Stimulated activated naive B cell treated with anti-CD40 and anti-IgM and Interleukin-4, amounts not matched to agents 10 μg/mL and 1 μg/mL and 100 μg/mL, for 72 hours (primary cell): ENCODE results near the gene DVL2.

ENCODE experiments used
- ATAC-seq, 2 donors: fragments of 150-1000 bp; cut with Tn5 transposase; replicated peaks; 2 replicates each; pipeline ENCODE4 v1.10.0; 2021; ENCODE audit warnings: moderate library complexity in 1 of 2
- DNase-seq: peaks from one replicate; pipeline ENCODE4 v3.0.0; 2021
- H3K27ac Mint-ChIP-seq: one replicate; pipeline ENCODE4 v1.8.0; 2022; ENCODE audit warnings: mild to moderate bottlenecking, mixed read lengths
- H3K27me3 Mint-ChIP-seq, 2 donors: one replicate each; pipeline ENCODE4 v1.8.0; 2022; ENCODE audit warnings: mixed read lengths in 2 of 2
- H3K36me3 Mint-ChIP-seq, 2 donors: one replicate each; pipeline ENCODE4 v1.8.0; 2022; ENCODE audit warnings: mixed read lengths in 2 of 2, mild to moderate bottlenecking in 1 of 2
- H3K4me1 Mint-ChIP-seq, 2 donors: one replicate each; pipeline ENCODE4 v1.8.0; 2022; ENCODE audit warnings: mixed read lengths in 2 of 2, mild to moderate bottlenecking in 1 of 2
- H3K4me3 Mint-ChIP-seq, 2 donors: one replicate each; pipeline ENCODE4 v1.8.0; 2022; ENCODE audit warnings: mild to moderate bottlenecking in 2 of 2, mixed read lengths in 2 of 2, moderate library complexity in 1 of 2
- H3K9me3 Mint-ChIP-seq, 2 donors: one replicate each; pipeline ENCODE4 v1.8.0; 2022; ENCODE audit warnings: mixed read lengths in 2 of 2, mild to moderate bottlenecking in 1 of 2

The DVL2 gene

GRCh38 chr17:7214300-7215135 is 19.8 kb downstream of the DVL2 start:
- H3K9me3 Mint-ChIP-seq = no peaks in the 10 kb centered on the region
- H3K36me3 Mint-ChIP-seq = no peaks in the 10 kb centered on the region
- peak overlapping the region; percentile 97 for H3K27ac Mint-ChIP-seq
- peaks cover 0 to 24% of the 10 kb centered on the region in 2 donors for H3K27me3 Mint-ChIP-seq
- peaks cover 49 to 58% of the 10 kb centered on the region in 2 donors for H3K4me1 Mint-ChIP-seq
- peak overlapping the region; percentile 86 to 97 for H3K4me3 Mint-ChIP-seq
- ATAC-seq (peak; percentile 77 to 87), DNase-seq (peak; percentile 99)

- no peak for DNase-seq
- Mint-ChIP-seq H3K36me3 (no peaks in the 10 kb centered on the region), H3K4me1 (peaks cover 45 to 51% of the 10 kb centered on the region in 2 donors), H3K9me3 (no peaks in the 10 kb centered on the region), H3K27me3 (peaks cover 0 to 24% of the 10 kb centered on the region in 2 donors), H3K4me3 (peak overlapping the region; percentile 86 to 97), H3K27ac (peak overlapping the region; percentile 97)
- peak; percentile 8 to 12 for ATAC-seq
Measured at GRCh38 chr17:7213895-7214299, 20.4 kb downstream of the DVL2 start.

DNA sequence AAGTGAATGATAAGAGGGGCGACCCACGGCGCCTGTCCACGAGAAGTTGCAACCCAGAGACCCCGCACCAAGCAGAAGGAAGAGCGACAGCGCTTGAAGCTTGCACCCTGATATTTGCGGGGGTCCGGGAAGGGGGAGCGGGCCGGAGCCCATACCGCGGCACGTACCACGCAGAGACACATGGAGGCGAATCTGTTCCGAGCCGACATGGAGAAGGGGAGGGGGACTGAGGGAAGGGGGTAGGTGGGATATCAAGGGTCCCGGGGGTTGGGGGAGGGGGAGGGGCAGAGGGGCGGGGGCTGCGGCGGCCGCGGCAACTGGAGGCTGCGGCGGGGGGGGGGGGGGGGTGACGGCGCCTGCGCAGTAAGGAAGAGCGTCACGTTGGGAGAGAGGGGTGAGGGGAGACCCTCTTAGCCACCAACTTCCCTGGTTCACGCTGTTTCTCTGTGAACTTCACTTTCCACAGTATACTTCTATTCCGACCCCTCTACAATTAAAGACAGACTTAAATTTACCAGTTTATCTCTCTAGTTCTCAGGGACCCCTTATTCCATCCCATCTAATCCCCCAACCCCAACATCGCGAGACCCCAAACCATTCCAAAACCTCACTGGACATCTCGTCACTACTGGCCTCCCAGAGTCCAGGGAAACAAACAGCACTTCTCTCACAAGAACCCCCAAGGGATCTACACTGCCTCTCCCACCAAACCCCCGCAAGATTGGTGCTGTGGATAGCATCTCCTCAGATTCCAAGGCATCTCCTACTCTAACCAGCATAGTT is 22.6 kb downstream of the DVL2 start:
- Mint-ChIP-seq H3K4me3 (no peak overlapping the region), H3K27me3 (peaks cover 0 to 24% of the 10 kb centered on the region in 2 donors), H3K36me3 (no peaks in the 10 kb centered on the region), H3K9me3 (no peaks in the 10 kb centered on the region), H3K27ac (no peak overlapping the region), H3K4me1 (peaks cover 31 to 35% of the 10 kb centered on the region in 2 donors)
- DNase-seq (no peak), ATAC-seq (no peak)

DNA sequence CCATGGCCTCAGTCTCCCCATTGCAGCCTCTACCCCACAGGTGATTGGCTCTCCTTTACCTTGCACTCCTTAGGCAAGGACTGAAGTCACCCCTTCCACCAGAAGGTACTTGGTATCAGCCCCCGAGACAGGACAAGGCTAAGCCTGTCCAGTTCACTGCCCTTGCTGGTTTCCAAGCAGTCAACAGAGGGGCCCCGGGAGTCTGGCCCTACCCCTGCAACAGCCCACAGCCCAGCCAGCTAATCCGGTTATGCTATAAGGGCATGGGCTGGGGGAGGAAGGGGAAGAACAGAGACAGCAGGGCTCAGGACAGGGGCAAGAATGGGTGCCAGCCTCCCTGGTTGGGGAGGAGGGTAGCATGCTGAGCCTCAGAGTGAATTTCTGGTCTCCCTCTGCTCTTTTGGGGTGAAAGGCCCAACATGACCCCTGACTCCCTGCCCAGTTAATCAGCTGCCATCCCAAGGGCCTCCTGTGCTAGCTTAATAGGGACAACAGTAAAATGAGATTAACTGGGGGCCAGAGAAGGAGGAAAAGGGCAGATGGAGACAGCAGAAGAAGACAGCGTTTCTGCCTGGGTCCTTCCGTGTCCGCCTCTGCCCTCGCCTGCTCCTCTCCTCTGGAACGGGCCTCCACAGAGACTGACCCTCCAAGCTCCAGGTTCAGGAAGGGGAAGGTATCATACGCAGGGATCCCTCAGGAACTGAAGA is 25.4 kb downstream of the DVL2 start:
- H3K36me3 Mint-ChIP-seq = peaks cover 0 to 3% of the 10 kb centered on the region in 2 donors
- H3K27ac Mint-ChIP-seq = no peak overlapping the region
- H3K27me3 Mint-ChIP-seq = peaks cover 0 to 24% of the 10 kb centered on the region in 2 donors
- peaks cover 32% of the 10 kb centered on the region in 2 donors for H3K4me1 Mint-ChIP-seq
- DNase-seq (no peak), ATAC-seq (no peak)
- H3K4me3 Mint-ChIP-seq = no peak overlapping the region
- H3K9me3 Mint-ChIP-seq = no peaks in the 10 kb centered on the region

- H3K27ac Mint-ChIP-seq = no peak overlapping the region
- no peak for DNase-seq
- no peaks in the 10 kb centered on the region for H3K9me3 Mint-ChIP-seq
- H3K27me3 Mint-ChIP-seq = peaks cover 0 to 18% of the 10 kb centered on the region in 2 donors
- ATAC-seq = no peak
- H3K36me3 Mint-ChIP-seq = peaks cover 0 to 3% of the 10 kb centered on the region in 2 donors
- H3K4me3 Mint-ChIP-seq = no peak overlapping the region
- H3K4me1 Mint-ChIP-seq = peaks cover 26% of the 10 kb centered on the region in 2 donors
Measured at GRCh38 chr17:7208027-7208571, 26.2 kb downstream of the DVL2 start.

DNA sequence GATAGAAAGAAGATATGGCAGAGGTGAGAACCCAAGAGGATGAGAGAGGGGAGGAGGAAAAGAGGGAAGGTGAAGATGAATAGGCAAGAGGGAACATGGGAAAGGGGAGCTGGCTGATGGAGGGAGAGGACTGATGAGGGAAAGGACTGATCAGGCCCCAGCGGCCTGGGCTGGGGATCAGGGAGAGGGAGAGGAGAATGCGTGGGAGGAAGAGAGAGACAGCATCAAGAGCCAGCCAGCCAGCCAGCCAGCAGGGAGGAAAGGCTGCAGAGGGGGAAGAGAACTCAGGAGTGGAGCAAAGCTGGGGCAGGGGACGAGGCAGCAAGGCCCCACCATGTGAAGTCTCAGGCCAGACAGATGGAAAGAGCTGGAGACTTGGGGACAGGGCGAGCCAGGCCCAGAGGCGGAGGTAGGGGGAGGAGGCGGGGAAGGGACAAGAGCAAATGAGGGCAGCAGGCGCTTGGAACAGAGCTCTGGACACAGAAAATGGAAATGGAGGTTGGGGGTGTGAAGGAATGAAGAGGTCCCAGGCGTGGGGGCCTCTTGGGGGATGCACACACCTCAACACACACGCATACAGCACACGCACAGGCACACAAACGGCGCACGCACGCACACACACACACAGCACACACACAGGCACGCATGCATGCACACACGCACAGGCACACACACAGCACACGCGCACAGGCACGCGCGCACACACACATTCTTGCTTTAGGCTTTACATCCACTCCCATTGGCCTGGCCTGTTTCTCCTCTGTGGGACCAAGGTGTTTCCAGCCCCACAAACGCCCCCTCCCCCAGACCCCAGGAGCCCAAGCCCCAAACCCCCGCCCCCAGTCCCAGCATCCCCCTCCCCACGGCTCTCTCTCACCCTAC is 27.0 kb downstream of the DVL2 start:
- Mint-ChIP-seq H3K9me3 (no peaks in the 10 kb centered on the region), H3K27me3 (peaks cover 0 to 17% of the 10 kb centered on the region in 2 donors), H3K36me3 (peaks cover 0 to 3% of the 10 kb centered on the region in 2 donors), H3K4me3 (no peak overlapping the region), H3K4me1 (peaks cover 26% of the 10 kb centered on the region in 2 donors), H3K27ac (peak overlapping the region; percentile 9)
- no peak for ATAC-seq
- no peak for DNase-seq

DNA sequence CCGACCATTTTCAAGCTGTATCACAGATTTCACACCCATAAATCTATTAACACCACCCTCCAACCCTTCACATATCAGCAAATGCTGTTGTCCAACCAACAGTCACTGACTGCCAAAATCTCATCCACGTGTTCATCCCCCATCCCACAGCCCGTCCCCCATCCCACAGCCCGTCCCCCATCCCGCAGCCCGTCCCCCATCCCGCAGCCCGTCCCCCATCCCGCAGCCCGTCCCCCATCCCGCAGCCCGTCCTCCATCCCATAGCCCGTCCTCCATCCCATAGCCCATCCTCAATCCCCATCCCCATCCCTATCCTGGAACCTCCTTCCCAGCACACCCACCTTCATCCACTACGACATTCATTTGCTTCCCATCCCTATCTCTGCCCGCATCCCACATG is 28.8 kb downstream of the DVL2 start:
- no peaks in the 10 kb centered on the region for H3K9me3 Mint-ChIP-seq
- H3K27ac Mint-ChIP-seq = peak overlapping the region; percentile 97
- DNase-seq (no peak), ATAC-seq (no peak)
- peak overlapping the region; percentile 88 to 91 for H3K4me3 Mint-ChIP-seq
- H3K27me3 Mint-ChIP-seq = peaks cover 0 to 8% of the 10 kb centered on the region in 2 donors
- peaks cover 0 to 3% of the 10 kb centered on the region in 2 donors for H3K36me3 Mint-ChIP-seq
- peaks cover 22 to 26% of the 10 kb centered on the region in 2 donors for H3K4me1 Mint-ChIP-seq

DNA sequence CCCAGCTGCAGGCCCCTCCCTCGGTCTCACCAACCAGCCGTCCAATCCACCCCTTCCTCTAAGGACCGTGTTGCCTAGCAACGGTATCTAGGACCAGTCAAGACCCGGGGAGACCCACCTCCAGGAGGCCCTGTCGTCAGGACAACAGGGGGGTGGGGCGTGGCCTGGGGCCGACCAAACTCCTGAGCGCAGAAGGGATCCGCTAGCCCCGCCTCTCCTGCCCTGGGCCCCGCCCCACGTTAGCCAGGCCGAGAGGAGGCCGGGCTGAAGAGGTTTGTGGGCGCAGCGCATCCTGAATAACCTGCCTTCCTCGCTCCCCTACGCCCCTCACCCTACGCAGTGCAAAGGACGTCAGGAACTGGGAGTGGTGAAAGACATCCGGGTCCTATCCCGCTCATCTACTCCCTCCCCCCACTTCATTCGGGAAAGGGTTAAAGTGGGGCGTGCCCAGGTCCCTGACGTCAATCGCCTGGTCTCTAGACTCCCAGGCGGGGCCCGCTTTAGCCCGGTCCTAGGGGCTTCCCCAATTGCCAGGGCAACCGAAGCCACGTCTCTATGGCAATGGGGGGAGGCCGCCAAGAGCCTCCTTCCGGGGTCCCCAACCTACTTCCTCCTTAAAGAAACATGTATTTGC is 29.4 kb downstream of the DVL2 start:
- Mint-ChIP-seq H3K4me1 (peaks cover 22 to 26% of the 10 kb centered on the region in 2 donors), H3K36me3 (peaks cover 0 to 3% of the 10 kb centered on the region in 2 donors), H3K27me3 (peaks cover 0 to 2% of the 10 kb centered on the region in 2 donors), H3K4me3 (peak overlapping the region; percentile 88 to 91), H3K9me3 (no peaks in the 10 kb centered on the region), H3K27ac (peak overlapping the region; percentile 97)
- ATAC-seq (peak; percentile 93 to 95), DNase-seq (peak; percentile 92)

- DNase-seq (no peak), ATAC-seq (peak in 1 of 2 donors; percentile 2)
- peaks cover 22 to 26% of the 10 kb centered on the region in 2 donors for H3K4me1 Mint-ChIP-seq
- no peaks in the 10 kb centered on the region for H3K27me3 Mint-ChIP-seq
- H3K4me3 Mint-ChIP-seq = peak overlapping the region; percentile 88 to 91
- H3K36me3 Mint-ChIP-seq = peaks cover 0 to 3% of the 10 kb centered on the region in 2 donors
- H3K9me3 Mint-ChIP-seq = no peaks in the 10 kb centered on the region
- peak overlapping the region; percentile 97 for H3K27ac Mint-ChIP-seq
Measured at GRCh38 chr17:7204336-7204735, 30.0 kb downstream of the DVL2 start.

DNA sequence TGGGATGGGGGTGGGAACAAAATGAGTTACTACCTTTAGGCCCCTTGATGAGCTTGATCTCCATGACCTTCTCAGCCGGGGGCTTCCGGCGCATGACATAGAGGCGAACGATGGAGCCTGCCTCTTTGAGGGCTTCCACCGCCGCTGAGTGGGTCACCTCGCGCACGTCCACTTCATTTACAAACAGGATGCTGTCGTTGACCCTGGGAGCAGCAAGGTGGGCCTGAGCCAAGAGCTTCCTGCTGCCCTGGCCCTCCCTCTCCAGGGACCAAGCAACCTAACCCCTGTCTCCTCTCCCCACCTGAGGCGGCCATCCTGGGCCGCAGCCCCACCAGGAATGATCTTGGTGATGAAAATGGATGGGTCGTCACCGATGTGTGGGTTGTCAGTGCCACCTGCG is 30.9 kb downstream of the DVL2 start:
- DNase-seq (no peak), ATAC-seq (no peak)
- H3K36me3 Mint-ChIP-seq = peaks cover 0 to 3% of the 10 kb centered on the region in 2 donors
- H3K27ac Mint-ChIP-seq = peak overlapping the region; percentile 63
- H3K4me1 Mint-ChIP-seq = peaks cover 22 to 26% of the 10 kb centered on the region in 2 donors
- H3K9me3 Mint-ChIP-seq = no peaks in the 10 kb centered on the region
- H3K27me3 Mint-ChIP-seq = no peaks in the 10 kb centered on the region
- no peak overlapping the region for H3K4me3 Mint-ChIP-seq

DNA sequence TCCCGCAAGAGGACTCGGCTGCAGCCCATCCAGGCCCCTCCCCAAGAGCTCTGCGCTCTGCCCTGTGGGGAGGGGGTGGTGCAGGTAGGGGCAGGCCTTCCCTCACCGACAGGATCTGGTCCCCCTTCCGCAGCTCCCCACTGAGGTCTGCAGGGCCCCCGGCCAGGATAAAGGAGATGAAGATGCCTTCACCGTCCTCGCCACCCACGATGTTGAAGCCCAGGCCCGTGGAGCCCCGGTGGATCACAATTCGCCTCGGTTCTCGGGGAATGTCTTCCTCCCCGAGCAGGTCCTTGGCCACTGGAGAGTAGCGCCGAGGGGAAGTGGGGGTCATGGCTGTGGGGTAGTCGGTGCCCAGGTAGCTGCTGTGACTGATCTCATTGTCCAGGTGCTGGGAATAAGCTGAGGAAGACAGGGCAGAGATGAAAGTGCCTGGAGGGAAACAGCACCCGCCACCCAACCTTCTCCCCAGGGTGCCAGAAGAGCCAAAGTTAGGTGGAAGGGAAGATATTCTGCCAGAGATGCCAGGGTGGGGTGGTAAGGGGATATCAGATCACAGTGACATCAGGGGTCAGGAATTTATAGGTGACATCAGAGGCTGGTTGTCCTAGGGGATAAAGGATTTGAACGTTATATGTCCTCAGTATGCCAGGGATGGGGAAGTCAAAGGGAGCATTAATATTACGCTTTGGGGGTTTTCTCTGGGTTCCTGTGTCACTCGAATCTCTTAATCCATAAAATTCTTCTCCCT is 37.5 kb downstream of the DVL2 start:
- no peak overlapping the region for H3K27ac Mint-ChIP-seq
- H3K4me1 Mint-ChIP-seq = no peaks in the 10 kb centered on the region
- DNase-seq (no peak), ATAC-seq (no peak)
- H3K9me3 Mint-ChIP-seq = no peaks in the 10 kb centered on the region
- H3K36me3 Mint-ChIP-seq = peaks cover 0 to 3% of the 10 kb centered on the region in 2 donors
- H3K27me3 Mint-ChIP-seq = no peaks in the 10 kb centered on the region
- no peak overlapping the region for H3K4me3 Mint-ChIP-seq

GRCh38 chr17:7195971-7196370 is 38.3 kb downstream of the DVL2 start:
- H3K27ac Mint-ChIP-seq = no peak overlapping the region
- H3K36me3 Mint-ChIP-seq = peaks cover 0 to 3% of the 10 kb centered on the region in 2 donors
- no peaks in the 10 kb centered on the region for H3K4me1 Mint-ChIP-seq
- no peaks in the 10 kb centered on the region for H3K27me3 Mint-ChIP-seq
- no peak for DNase-seq
- no peaks in the 10 kb centered on the region for H3K9me3 Mint-ChIP-seq
- no peak for ATAC-seq
- H3K4me3 Mint-ChIP-seq = no peak overlapping the region
